Renal cortical epithelial cell (primary cell): Measurements from ENCODE around the gene RNF39. TPM values are rescaled to one million over a fixed set of nuclear protein-coding genes. Genes with fewer than 3 reads are reported as not detected.

Experiments
- DNase-seq: peaks from one replicate; pipeline ENCODE4 v3.0.0-alpha.2; 2011; ENCODE audit warnings: low read depth
- total RNA-seq: library from RNA; depleted of rRNA; stranded (reverse); fragments of >200 nt; gene quantifications from 2 replicates; pipeline ENCODE4 v1.2.3, GENCODE V29; 2014

Gene RNF39
- total RNA-seq, 1 donor from 2014 or later: 0.05 TPM

DNA sequence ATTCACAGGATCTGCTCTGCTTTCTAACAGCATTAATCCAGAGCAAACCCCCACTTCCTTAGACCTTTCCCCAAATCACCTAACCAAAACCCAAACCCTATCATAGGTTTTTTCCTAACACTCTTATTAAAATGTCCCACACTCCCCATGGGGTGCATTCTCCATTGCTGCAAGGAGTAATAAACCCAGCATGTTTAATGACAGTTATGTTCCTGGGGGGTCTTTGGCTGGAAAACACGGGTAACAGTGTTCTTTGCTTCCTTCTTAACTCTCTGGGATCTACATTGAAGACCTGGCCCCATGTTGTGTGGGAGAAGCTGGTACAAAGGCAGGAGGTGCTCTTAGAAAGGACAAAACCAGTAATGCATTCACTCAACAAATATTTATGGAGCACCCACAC is 21.3 kb upstream of the RNF39 start:
- no peak for DNase-seq

DNA sequence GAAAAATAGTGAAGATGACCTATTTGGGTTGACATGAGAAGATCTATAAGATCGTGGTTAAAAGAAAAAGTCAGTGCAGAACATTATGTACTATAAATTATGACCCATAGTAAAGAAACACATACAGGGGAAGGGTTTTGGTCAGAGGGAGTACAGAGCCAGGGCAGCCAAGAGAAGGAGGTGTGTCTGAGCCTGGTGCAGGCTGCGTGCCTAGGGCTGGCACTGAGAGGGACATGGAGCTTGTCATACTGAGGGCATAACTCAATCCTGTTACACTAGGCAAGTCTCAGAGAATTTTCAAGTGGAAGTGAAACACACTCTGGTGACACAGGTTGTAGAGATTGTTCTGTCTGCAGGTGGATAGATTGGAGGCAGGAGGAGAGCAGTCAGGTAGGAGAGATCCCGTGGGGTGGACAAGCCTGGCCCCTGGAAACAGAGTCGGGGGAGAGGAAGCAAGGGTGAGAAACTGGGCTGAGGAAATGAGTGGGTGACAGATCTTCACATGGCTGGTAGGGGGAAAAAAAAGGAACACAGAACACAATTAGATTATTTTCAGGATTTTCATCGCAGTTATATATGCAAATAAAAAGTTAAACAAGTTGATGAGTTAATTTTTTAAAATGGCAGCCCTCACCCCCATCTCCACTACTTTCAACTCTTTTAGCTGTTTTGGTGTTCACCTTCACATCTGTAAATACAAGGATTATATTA is 18.5 kb upstream of the RNF39 start:
- no peak for DNase-seq

DNA sequence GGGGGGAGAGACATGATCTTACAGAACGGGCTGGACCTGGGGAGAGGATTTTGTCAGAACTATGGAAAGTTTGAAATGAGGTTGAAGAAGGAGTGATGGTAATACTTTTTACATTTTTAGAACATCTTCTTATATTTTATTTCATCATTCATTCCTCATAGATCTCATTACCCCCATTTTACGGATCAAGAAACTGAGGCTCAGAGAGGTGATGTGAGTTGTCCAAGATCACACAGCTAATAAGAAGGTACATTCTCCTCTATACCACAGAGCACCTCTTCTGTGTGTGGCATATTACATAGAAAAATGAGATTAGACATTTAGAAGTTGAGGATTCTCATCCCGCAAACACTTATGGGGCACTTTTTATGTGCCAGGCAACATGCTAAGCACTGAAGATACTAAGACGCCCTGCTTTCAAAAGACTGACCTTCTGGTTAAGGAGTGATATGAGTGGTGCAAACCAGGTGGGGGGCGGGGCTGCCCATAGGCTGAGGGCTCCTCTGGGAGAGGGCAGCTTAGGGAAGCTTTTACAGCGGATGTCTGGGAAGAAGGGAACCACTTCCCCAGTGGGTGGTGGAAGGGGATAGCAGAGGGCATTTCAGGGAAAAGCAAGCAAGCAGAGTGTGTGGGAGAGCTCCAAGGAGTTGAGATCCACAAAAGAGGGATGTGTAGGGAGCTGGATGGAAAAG is 17.4 kb upstream of the RNF39 start:
- DNase-seq: no peak

DNA sequence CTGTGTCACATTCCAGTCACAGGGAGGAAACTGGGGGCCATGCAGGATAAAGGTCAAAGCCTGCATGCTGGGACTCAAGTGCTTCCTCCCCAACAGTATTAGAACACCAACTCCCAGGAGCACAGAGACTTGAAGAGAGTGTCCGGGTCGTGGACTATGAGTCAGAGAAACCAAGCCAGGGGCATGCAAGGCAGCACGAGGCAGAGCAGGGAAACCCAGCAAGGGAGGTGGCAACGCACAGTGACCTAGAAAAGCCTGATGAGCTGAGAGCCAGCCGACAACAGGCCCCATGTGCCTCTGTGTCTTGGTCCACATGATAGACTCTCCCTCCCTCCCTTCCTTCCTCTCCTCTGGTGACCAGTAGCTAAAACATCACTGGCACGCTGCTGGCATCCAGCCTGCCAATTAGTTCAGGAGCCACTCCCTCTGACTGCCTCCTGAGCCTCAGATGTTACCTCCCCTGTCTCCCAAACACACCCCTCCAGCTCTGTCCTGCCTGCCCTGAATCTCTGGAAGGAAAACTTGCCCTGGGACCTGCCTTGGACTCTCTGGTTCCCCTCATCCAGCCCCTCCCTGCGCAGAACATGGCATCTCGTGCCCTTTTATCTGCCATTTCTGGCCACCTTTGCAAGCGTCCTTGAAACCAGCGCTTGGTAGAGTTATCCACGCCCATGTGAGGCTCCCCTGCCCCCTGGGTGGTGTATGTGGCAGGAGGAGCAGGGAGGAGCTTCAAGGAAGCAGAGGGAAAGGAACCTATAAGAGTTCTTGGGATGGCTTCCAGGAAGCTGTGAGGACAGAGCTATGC is 16.2 kb upstream of the RNF39 start:
- peak; percentile 72 for DNase-seq

DNA sequence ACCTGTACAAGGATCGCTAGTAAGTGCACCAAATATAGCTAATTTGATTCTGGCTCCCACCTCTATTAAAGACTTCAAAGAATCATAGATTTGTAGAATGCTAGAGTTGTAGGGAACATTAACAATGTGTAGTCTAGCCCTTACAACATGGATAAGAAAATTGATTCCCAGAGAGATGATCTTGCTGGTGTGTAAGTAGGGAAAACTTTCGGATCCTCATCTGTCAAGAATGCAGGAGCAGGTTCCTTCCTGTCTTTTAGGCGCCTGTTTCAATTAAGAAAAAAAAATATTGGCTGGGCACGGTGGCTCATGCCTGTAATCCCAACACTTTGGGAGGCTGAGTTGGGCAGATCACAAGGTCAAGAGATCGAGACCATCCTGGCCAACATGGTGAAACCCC is 12.3 kb upstream of the RNF39 start:
- DNase-seq: no peak

DNA sequence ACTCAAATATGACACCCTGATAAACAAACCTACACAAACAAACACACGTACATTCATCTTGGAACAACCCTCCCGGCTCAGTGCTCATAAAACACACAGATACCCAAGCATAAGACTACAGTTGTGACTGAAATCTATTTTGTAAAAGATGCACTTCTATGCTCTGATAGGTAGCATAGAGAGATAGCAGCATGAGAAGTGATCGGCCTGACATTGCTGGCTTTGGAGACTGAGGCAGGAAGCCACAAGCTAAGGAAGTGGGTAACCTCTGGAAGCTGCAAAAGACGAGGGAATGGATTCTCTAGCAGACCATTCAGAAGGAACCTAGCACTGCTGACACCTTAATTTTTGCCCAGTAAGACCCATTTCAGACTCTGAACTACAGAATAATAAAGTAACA is 1.6 kb upstream of the RNF39 start:
- DNase-seq: no peak

DNA sequence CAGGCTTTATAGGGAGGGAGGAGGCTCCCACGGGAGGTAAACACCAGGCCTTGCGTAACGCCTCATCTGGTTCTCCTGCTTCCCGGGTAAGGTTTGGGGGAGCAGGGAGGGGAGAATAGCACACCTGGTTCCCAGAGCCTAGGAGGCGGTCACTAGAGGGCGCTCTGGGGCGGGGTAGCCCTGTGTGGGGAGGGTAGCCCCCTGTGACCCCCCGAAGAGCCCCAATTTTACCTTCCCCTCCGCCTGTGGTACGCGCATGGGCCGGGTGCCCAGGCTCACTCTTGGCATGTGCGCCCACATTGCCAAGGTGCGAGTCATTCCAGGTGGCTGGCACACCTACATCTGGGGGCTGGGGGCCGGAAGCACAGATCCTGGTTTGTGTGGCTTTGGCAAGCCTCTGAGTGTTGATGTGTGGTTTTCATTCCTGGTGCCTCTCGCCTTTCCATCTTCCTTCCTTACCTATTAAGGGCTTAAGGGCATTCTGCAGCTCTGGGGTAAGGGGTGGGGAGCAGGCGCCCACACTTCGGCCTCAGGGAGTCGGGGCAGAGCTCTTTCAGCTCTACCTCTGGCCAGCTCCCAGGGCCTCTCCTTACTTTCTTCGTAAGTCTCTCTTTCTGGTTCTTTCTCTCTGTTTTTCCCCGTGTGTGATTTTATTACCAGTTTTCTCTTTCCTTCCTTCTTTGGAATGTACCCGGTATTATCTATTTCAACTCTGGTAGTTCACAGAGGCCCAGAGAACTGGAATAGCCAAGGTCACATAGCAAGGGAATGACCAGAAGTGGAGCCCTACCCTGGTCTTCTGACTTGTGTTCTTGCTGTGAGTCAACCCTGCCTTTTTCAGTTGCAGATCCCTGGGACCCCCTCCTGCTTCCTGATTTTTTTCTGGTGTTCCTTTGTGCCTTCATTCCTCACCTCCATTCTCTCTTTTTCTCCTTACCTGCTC is 492 bp upstream of the RNF39 start:
- peak; percentile 41 for DNase-seq

DNA sequence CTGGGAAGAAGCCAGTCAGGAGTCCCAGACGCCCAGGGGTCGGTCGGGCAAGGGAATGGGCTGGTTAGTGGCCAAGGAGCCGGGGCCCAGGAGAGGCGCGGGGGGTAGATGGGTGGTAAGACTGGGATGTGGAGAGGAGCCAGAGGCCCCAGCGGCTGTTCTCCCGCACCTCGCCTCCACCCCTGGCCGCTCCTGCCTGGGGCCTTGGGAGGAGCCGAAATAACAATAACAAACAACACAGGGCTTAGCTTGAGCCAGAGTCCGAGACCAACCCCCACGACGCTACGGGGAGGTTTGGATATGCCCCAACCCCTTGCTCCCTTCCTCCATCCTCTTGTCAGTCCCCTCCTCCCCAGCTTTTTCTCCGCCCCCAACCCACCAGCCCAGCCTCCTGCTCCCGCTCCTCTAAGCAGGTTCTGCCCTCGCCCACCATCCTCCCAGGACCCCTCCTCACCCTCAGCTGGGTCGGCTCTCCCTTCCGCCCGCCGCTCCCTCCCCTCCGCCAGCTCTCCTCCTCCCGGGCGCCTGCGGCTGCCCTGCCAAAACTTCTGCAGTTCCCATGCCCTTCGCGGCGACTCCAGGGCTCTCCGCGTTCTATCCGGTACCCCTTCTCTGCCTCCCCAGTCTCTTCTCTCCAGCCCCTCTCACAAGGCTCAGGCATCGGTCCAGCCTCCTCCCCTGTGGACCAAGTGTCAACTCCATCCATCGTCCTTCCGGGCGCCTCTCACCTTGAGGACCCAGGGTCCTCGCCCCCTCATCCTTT is 1.1 kb downstream of the RNF39 start:
- DNase-seq: no peak

DNA sequence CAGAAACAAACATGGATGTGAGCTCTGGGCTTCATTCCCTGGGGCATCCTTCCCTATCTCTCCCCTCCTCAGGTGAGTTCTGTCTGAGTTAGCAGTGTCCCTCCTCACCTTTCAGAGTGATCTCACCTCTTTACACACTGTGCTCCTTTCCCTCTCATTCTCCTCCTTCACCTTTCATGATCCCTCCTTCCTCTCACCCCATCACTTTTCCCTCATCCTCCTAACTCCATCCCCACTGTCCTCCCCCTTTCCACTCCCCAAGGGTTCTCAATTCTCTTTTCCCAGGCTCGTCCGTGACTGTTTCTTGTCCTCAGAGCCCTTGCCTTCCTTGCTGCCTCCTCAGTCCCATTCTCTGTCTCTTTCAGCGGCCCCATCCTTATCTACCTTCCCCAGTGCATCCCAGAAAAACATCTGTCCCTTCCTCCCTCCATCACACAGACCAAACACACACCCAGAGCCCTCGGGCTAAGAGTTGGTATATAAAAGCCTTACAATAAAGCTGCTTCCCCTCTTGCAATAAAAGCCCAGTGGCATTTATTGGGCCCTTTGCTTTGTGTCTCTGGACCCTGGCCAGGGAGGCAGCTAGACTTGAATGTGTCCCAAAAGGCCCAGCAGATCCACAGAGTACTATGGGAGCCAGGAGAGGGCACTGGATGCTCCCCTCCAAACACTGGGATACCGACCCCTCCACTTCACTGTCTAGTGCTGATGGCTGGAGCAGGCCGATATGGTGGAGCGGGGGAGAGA is 1.9 kb downstream of the RNF39 start:
- DNase-seq: no peak

DNA sequence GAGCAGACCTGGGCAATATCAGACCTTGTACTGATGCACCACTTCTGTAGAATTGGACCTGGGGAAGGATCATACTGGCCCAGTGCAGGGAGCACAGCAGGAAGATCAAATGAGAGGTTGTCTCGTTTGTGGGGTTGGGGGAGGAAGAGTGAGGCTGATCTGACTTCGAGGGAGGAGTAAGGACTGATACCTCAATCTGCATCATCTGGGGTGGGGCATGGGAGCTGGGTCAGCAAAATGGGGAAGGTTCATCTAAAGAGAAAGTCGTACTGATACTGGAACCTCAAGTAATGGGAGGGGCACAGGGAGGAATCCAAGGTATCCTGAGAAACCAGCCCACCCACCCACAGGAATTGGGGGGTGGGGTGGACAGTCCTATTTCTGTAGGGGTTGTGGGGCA is 3.7 kb downstream of the RNF39 start:
- no peak for DNase-seq

DNA sequence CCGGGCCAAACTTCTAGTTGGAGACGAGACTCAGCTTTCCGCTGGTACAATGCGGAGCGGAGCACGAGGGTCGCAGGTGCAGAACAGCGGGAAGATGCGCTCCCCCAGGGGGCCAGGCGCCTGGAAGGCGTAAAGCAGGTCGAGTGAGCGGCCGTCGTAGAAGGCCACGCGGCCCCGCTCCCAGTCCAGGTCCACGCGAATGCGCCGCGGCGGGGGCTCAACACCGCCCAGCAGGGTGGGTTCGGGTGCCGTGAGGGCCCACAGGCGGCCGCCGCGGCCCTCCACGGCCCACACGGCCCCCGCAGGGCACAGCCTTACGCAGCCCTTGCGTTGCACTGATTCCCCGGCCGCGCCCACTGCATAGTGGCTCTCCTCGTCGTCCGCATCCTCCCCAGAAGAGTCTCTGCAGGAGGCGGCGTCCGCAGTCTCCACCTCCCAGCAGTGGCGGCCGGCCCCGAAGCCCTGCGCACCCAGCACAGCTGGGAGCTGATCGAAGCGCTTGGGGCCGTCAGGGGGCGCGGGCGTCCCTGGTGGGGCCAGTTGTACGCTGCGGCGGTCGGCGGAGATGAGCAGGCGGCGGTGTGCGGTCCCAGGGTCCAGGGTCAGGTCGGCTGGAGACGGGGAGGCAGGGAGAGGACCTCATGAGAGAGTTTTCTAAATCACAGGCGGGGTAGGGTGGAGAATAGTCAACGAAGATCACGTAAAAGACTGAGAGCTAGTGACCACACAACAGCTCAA is 4.3 kb downstream of the RNF39 start:
- DNase-seq: no peak

DNA sequence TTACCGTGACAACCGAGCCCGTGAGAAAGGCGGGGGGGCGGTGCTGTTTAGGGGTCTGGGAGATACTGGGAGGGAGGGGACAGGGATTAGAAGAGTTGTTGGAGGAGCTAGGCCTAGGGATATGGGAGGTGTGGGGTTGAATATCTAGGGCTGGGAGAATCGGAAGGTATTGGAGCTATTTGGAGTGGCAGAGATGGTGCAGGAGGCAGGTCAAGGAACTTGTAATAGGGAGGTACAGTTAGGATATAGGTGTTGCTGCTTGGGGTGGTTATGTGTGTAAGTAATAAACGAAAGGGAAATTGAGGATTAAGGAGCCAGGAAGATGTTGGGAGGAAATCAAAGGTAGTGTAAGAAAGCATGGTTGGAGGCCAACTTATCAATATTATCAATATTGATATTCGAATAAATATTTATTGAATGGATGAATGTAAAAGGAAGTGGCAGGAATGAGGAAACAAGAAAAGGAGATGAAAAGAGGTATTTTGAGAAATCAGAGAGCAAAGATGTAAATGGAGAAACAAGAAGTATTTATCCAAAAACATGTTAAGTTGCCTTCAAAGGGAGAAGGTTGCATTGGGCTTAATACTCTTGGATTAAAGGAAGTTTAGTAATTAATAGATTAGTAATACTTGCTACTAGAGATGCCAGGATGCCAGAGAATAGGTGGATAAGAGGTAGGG is 8.0 kb downstream of the RNF39 start:
- no peak for DNase-seq

DNA sequence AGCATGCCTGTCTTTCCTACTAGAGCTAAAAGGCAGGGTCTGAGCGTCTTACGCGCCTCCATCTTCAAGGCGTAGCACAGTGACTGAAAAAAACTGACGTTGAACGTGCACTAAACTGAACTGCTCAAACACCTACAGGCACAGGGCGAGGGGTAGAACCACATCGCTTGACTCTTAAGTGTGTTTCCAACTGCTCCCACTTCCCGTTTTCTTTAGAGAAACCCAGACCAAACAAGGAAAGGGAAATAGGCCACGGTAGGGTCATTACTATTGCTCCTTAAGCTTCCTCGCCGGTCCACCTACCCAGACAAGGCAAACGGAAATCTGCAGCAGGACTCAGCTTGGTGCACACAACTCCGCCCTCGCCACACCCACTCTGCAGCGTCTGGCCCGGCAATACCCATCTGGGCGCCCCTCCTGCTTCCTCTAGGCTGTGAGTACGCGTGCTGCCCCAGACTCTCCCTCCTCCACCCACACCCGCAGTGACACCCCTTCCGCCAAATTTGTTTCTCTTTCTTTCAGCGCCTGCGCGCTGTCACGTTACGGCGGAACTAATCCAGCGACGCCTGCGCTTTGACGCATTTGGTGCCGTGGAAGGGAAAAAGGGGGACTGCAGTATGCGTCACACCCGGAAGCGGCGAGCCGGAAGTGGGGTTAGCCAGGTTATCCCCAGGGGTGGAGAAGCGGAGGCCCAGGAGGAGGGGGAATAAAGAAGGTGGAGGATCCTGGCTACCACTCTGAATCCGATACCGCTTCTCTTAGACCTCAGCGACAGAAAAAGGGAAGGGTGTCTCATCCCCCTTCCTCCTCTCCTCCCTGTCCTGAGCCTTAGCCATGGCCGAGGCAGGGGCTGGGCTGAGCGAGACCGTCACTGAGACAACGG is 8.8 kb downstream of the RNF39 start, which contains the start of gene PPP1R11:
Gene PPP1R11 (plus strand): TSS at position 622 of the 883 bp plus-strand sequence. CDS start 213 bp downstream, at position 835.
- DNase-seq: peak; percentile 98

DNA sequence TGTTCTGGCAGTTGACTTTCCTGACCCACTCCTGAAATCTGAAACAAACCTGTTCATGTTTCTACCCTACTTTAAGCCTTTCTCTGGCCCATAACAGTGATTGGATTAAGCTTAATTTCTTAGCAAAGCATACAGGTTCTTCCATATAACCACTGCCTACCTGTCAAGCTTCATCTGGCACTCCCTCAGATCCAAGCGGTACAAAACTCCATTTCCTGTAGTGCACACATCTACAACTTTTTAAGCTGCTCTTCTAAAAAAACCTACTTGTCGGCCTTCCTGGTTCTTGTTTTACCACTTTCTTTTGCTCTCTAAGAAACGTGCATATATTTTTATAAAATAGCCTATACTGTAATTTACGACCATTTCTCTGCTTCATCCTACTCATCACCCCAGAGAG is 9.5 kb downstream of the RNF39 start:
- DNase-seq: no peak

DNA sequence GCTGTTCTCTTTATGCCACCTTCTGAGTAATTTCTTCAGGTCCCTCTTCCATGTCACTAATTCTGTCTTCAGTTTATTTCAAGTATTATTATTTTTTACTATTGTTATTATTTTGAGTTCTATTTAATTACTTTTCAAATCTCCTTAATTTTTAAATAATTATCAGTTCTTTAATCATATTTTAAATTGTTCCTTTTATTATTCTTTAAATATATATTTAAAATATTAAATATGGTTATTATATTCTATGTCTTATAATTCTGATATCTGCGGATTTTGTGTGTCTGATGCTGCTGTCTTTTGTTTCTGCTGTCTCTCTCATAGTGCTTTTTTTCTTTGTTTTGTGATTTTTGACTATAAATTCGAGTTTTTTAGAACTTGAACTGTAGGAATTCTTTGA is 12.3 kb downstream of the RNF39 start:
- no peak for DNase-seq

DNA sequence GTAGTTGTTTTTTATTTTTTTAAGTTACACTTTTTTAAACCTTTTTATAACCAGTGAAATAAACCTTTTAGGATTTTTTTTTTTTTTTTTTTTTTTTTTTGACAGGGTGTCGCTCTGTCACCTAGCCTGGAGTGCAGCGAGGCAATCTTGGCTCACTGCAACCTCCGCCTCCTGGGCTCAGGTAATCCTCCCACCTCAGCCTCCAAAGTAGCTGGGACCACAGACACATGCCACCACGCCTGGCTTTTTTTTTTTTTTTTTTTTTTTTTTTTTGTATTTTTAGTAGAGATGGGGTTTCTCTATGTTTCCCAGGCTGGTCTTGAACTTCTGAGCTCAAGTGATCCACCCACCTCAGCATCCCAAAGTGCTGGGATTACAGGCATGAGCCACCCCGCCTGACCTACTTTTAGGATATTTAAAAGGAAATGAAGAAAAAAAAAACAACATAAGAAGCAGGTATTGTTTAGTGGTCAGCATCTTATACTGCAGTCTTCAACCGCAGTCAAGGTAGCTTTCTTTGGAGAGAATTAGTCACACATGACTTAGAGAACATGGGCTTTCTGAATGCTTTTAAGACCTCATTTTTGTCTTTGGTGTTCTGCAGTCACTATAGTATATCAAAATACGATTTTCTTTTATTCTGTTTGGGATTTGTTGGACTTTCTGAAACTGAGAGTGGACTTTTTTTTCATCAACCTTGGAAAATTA is 12.9 kb downstream of the RNF39 start:
- no peak for DNase-seq

DNA sequence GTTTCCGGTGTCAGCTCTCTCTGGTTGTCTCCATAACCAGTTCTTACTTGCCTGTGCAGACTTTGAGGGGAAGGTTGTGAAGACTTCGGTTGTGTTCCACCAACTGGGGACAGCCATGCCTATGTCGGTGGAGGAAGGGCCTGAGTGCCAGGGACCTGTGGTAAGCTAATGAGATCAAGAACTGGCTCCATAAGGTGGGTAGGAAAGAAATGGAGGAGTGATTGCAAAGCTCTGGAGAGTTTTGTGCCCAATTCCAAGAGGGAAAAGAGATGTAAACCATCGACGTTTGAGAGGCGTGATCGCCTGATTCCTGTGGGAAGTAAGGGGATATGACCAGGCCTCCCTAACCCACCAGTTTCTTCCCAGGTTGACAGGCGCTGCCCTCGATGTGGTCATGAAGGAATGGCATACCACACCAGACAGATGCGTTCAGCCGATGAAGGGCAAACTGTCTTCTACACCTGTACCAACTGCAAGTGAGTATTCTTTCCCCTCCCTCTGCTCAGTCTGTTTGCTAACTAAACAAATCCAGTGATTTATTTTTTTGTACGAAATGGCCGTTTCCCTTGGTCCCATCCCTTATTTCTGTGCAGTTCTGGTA is 13.6 kb downstream of the RNF39 start:
- DNase-seq: peak; percentile 25
